GM12865 (cell line): ENCODE data around the gene DNAJC6.

Experiments used
- DNase-seq: peaks from one replicate; pipeline ENCODE4 v3.0.0; 2010; ENCODE audit warnings: low read depth
- H3K4me3 ChIP-seq: 2 replicates; pipeline ENCODE4 v1.5.1; 2011; ENCODE audit warnings: mild to moderate bottlenecking, low read depth, low read length, control low read depth
- TF ChIP-seq, protein P1 (sequence below): IDR thresholded peaks from 2 replicates; pipeline ENCODE4 v1.5.1; 2011; ENCODE audit warnings: low read length, control low read depth, low read depth, inconsistent platforms; ENCODE audit not compliant: insufficient read depth; ENCODE audit errors: missing control alignments

Gene DNAJC6

DNA sequence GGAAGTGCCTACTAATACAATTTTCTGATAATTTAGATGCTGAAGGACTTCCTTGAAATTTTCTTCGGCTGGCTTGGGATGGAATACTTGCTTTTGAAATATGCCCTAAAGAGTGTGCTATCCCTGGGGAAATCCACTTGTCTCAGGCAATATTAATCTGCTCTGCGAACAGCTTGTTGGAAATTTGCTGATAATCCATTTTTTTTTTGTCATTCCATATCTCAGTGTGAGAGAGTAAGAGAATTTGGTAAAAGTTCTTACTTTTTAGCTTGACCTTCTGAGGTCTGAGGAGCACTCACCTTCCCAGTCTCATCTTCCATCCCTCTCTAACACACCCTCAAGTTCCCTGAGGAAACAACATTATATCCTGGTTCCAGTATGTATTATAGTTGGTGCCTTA lies 36.8 kb downstream of the DNAJC6 start:
- no peak for DNase-seq
- no peak overlapping the region for H3K4me3 ChIP-seq
- TF ChIP-seq, protein P1, sequence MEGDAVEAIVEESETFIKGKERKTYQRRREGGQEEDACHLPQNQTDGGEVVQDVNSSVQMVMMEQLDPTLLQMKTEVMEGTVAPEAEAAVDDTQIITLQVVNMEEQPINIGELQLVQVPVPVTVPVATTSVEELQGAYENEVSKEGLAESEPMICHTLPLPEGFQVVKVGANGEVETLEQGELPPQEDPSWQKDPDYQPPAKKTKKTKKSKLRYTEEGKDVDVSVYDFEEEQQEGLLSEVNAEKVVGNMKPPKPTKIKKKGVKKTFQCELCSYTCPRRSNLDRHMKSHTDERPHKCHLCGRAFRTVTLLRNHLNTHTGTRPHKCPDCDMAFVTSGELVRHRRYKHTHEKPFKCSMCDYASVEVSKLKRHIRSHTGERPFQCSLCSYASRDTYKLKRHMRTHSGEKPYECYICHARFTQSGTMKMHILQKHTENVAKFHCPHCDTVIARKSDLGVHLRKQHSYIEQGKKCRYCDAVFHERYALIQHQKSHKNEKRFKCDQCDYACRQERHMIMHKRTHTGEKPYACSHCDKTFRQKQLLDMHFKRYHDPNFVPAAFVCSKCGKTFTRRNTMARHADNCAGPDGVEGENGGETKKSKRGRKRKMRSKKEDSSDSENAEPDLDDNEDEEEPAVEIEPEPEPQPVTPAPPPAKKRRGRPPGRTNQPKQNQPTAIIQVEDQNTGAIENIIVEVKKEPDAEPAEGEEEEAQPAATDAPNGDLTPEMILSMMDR: no peak

DNA sequence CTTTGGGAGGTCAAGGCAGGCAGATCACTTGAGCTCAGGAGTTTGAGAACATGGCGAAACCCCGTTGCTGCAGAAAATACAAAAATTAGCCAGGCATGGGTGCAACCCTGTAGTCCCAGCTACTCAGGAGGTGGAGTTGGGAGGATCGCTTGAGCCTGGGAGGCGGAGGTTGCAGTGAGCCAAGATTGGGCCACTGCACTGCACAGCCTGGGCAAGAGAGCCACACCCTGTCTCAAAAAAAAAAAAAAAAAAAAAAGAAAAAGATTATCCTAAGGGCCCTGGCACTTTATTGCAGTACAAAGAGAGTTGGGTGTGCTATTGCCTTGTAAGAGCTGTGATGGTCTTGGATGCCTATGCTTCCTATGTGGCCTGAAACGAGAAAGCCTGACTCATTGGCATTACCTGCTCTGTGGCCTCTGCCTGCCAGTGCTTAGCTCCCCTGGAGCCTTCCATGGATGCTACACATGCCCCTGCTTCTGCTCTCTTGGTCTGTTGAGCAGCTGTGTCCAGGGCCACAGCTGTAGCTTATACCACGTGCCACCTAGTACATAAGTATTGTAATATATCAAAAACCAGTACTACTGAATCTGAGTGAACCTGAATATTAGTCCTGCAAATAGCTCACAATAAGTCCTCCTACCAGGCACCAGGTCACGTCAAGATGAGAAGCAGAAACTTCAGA lies 45.8 kb downstream of the DNAJC6 start:
- DNase-seq: no peak
- H3K4me3 ChIP-seq: no peak overlapping the region
- TF ChIP-seq, protein P1: no peak

DNA sequence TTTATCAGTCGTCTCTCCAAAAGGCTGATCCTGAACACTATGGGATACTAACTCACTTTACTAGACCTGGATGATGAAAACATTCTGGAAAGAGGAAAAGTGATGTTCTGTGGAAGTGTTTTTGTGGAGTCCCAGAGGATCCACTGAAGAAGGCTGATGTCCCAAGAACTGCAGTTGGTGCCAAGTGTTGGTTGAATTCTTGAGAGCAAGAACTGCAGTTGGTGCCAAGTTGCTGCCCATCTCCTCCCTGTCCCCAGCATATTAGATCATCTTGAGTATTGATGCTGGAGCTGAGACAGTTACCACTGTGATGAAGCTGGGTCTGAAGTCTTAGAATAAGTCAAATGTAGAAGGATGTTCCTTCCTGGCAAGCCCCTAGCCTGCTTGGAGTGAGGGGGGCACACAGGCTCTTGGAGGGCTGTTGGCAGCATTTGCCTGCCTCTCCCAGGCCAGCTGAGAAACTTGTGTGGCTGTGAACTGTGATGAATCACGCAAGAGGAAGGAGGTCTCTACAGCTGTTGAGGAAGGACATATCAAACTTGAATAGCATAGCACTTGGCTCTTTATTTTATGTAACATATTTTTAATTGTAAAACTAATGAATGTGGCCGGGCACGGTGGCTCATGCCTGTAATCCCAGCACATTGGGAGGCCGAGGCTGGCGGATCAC lies 48.1 kb downstream of the DNAJC6 start:
- TF ChIP-seq, protein P1: no peak
- H3K4me3 ChIP-seq: no peak overlapping the region

DNA sequence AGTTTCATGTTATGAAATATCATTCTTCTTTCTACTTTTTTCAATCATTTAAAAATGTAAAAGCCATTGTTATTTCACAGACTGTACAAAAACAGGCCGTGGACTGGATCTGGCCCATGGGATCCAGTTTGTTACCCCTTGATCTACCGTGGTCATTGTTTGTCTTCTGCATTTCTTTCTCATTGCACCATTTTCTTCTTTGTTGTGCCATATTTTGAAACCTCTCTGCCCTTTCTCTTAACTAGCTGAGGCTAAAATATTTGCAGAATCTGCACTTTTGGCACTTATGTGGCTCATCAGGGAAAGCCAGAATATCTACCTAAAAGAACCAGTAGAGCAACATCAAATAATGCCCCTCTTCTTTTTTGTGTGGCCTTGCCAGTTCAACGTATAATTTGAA lies 50.5 kb downstream of the DNAJC6 start:
- TF ChIP-seq, protein P1: no peak
- H3K4me3 ChIP-seq: no peak overlapping the region
- no peak for DNase-seq

More for the DNA sequence above, 48.1 kb downstream of the DNAJC6 start:
- no peak for DNase-seq

DNA sequence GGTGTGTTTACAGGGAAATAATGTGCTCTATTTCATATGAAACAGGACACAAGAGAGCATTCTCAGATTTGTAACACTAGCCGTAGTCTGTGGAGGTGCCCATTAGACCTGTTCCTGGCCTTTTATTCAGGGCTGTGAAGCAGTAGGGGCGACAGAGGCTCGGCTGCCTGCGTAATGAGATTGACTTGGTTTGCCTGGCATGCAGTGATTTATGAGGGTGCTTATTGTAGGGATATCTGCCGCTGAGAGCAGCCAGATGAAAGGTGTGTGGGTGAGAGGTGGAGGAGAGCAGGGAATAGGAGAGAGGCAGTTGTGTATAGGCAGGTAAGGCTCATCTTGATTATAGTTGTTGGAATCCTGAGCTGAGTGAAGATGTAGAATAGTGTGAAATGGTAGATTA lies 51.3 kb downstream of the DNAJC6 start:
- H3K4me3 ChIP-seq: no peak overlapping the region
- TF ChIP-seq, protein P1: no peak
- no peak for DNase-seq

DNA sequence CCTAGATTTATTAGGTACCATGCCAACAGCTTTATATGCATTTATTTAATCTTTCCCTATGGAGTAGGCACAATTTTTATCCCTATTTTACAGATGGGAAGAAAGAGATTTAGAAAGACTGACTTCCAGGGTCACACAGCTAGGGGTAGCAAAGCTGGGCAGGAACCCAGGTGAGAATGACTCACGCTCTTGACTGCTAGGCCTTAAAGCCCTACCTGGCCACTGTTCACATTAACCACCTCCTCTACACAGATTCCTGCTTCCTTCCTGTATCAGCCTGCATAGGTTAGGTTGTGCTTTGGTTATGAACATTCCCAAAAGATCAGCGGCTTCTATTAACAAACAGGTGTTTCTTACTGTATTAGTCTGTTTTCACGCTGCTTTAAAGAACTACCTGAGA lies 53.2 kb downstream of the DNAJC6 start:
- TF ChIP-seq, protein P1: no peak
- DNase-seq: no peak

More for the DNA sequence above, 53.2 kb downstream of the DNAJC6 start:
- no peak overlapping the region for H3K4me3 ChIP-seq
